ENCODE measurements around the gene GCH1. TPM values are rescaled to one million over a fixed set of nuclear protein-coding genes. Genes with fewer than 3 reads are reported as not detected.

The GCH1 gene
- total RNA-seq, 1 experiment from 2014 or later, result 16.7 TPM

DNA sequence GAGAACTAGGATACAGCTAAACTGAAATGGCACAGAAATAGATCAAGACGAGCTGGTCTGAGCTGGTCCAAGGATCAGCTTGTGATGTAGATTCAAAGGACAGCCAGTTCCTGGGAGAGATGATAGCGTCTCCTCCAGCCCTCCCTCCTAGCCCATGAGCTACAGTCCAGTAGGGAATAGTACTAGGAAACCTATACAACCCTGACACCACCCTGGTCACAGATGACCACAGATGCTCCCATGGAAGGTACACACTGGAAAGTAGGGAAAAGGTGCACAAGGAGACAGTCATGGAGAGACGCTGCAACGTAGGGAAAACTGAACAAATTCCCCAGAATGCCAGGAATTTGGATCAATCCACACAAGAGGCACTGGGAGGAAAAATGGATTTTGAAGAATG, 6.9 kb downstream of the GCH1 start:
- H4K20me1 ChIP-seq (ENCODE audit: insufficient read depth), result no peaks in the 10 kb centered on the region
- ATAC-seq (no peak), DNase-seq (ENCODE audit: low read depth, low spot score) (no peak)
- no peaks in the 10 kb centered on the region for H3K36me3 ChIP-seq (ENCODE audit: control insufficient read depth in 1 of 2, insufficient read depth in 2 of 2, low read length in 2 of 2)
- BruUV-seq (replicated peaks), result no TSS peak
- H3K4me1 ChIP-seq (ENCODE audit: control insufficient read depth in 1 of 2, insufficient read depth in 2 of 2, low read length in 2 of 2), result peaks cover under 1 to 3% of the 10 kb centered on the region in 2 experiments; a peak in 2 of 4 replicates
- RAD21 ChIA-PET (ENCODE audit: low non-redundant PET in 1 of 2, low total read pairs in 2 of 2, uncharacterized antibody in 2 of 2, unreplicated experiment in 2 of 2), result no interaction called here
- H2AFZ ChIP-seq (ENCODE audit: low read depth, low read length, poor library complexity, severe bottlenecking), result no peak overlapping the region
- no peak overlapping the region for H3K9ac ChIP-seq (ENCODE audit: low read length)
- H3K79me2 ChIP-seq (ENCODE audit: insufficient read depth, low read length), result no peaks in the 10 kb centered on the region
- H3K9me2 ChIP-seq (ENCODE audit: insufficient read depth), result no peaks in the 10 kb centered on the region
- intact Hi-C loops (cut with micrococcal nuclease), result no loop called here
- no peak overlapping the region for H3K4me2 ChIP-seq (ENCODE audit: low read length)
- TF ChIP-seq SRF (IDR thresholded peaks at IDR 0.05; ENCODE audit: low read depth) (no peak), EGR1 (IDR thresholded peaks at IDR 0.05; ENCODE audit: low read depth) (no peak), SIN3A (IDR thresholded peaks at IDR 0.05; ENCODE audit: low read depth) (no peak), SP1 (IDR thresholded peaks at IDR 0.05; ENCODE audit: low read depth) (no peak), YY1 (IDR thresholded peaks at IDR 0.05; ENCODE audit: extremely low read depth, insufficient replicate concordance, low read depth, low read length) (no peak)
- TF ChIP-seq, protein P1, sequence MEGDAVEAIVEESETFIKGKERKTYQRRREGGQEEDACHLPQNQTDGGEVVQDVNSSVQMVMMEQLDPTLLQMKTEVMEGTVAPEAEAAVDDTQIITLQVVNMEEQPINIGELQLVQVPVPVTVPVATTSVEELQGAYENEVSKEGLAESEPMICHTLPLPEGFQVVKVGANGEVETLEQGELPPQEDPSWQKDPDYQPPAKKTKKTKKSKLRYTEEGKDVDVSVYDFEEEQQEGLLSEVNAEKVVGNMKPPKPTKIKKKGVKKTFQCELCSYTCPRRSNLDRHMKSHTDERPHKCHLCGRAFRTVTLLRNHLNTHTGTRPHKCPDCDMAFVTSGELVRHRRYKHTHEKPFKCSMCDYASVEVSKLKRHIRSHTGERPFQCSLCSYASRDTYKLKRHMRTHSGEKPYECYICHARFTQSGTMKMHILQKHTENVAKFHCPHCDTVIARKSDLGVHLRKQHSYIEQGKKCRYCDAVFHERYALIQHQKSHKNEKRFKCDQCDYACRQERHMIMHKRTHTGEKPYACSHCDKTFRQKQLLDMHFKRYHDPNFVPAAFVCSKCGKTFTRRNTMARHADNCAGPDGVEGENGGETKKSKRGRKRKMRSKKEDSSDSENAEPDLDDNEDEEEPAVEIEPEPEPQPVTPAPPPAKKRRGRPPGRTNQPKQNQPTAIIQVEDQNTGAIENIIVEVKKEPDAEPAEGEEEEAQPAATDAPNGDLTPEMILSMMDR (IDR thresholded peaks at IDR 0.05 in 2 of 3, conservative IDR thresholded peaks at IDR 0.05 in 1 of 3; ENCODE audit: borderline replicate concordance in 1 of 3, insufficient read depth in 1 of 3, low read depth in 2 of 3, low read length in 2 of 3), result no peak
- no peak overlapping the region for H3K4me3 ChIP-seq (replicated peaks in 1 of 2; ENCODE audit: low read depth in 1 of 2, low read length in 2 of 2)
- POLR2A ChIA-PET, result no interaction called here
- H3K9me3 ChIP-seq (ENCODE audit: control insufficient read depth in 1 of 2, insufficient read depth in 1 of 2, low read depth in 1 of 2, low read length in 2 of 2), result no peaks in the 10 kb centered on the region
- CTCF ChIA-PET, result no interaction called here
- no peaks in the 10 kb centered on the region for H3K27me3 ChIP-seq (ENCODE audit: insufficient read depth, low read length)
- H3K27ac ChIP-seq (ENCODE audit: low read depth, low read length), result no peak overlapping the region

DNA sequence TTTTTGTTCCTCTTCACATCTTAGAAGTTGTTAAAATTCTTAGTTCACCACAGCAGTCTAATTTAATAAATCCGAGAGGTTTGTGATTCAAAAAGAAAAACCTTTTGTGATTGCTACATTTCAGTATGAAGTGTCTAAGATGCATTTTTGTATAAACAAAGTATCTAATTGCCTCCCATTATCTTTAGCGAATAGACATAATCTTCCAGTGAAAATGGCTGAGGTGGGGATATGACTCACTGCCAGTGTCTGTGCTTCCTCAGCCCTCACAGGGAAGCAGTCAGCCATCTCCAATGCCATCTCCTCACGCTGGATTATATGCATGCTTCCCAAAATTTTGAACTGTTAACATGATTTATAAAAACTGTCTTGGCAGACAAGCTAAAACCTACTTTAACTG, 7.6 kb downstream of the GCH1 start:
- Histone ChIP-seq H3K4me1 (ENCODE audit: control insufficient read depth in 1 of 2, insufficient read depth in 2 of 2, low read length in 2 of 2) (no peaks in the 10 kb centered on the region), H4K20me1 (ENCODE audit: insufficient read depth) (no peaks in the 10 kb centered on the region), H3K9me2 (ENCODE audit: insufficient read depth) (no peaks in the 10 kb centered on the region), H3K27me3 (ENCODE audit: insufficient read depth, low read length) (no peaks in the 10 kb centered on the region), H3K79me2 (ENCODE audit: insufficient read depth, low read length) (no peaks in the 10 kb centered on the region), H2AFZ (ENCODE audit: low read depth, low read length, poor library complexity, severe bottlenecking) (no peak overlapping the region), H3K27ac (ENCODE audit: low read depth, low read length) (no peak overlapping the region), H3K9ac (ENCODE audit: low read length) (no peak overlapping the region), H3K4me3 (replicated peaks in 1 of 2; ENCODE audit: low read depth in 1 of 2, low read length in 2 of 2) (no peak overlapping the region), H3K36me3 (ENCODE audit: control insufficient read depth in 1 of 2, insufficient read depth in 2 of 2, low read length in 2 of 2) (no peaks in the 10 kb centered on the region), H3K4me2 (ENCODE audit: low read length) (no peak overlapping the region), H3K9me3 (ENCODE audit: control insufficient read depth in 1 of 2, insufficient read depth in 1 of 2, low read depth in 1 of 2, low read length in 2 of 2) (no peaks in the 10 kb centered on the region)
- intact Hi-C loops (cut with micrococcal nuclease), result no loop called here
- TF ChIP-seq SP1 (IDR thresholded peaks at IDR 0.05; ENCODE audit: low read depth) (no peak), RAD21 (IDR thresholded peaks at IDR 0.05; ENCODE audit: low read depth) (no peak), TCF7L2 (IDR thresholded peaks at IDR 0.05; ENCODE audit: borderline replicate concordance, extremely low read depth, insufficient read depth, insufficient read length) (no peak)
- DNase-seq (ENCODE audit: low read depth, low spot score), result no peak
- CTCF ChIA-PET, result no interaction called here
- POLR2A ChIA-PET, result no interaction called here
- RAD21 ChIA-PET (ENCODE audit: low non-redundant PET in 1 of 2, low total read pairs in 2 of 2, uncharacterized antibody in 2 of 2, unreplicated experiment in 2 of 2), result no interaction called here
- no peak for ATAC-seq
- no TSS peak for BruUV-seq (replicated peaks)
